GM21528 (cell line): ENCODE results near the gene USP43.

ENCODE experiments used
- ATAC-seq: cut with Tn5 transposase; IDR thresholded peaks from one replicate; pipeline ENCODE4 v1.9.1; 2021; ENCODE audit warnings: mild to moderate bottlenecking, moderate library complexity; ENCODE audit not compliant: unreplicated experiment, low FRiP score

USP43 gene

GRCh38 chr17:9702482-9702881 lies 57.2 kb downstream of the USP43 start:
- no peak for ATAC-seq

- no peak for ATAC-seq
These were observed 57.8 kb downstream of the USP43 start for GRCh38 chr17:9702914-9703780.

GRCh38 chr17:9703781-9704082 lies 58.4 kb downstream of the USP43 start:
- ATAC-seq = no peak

- ATAC-seq = no peak
These were observed 60.4 kb downstream of the USP43 start for GRCh38 chr17:9705745-9706144.

- no peak for ATAC-seq
These were observed 62.6 kb downstream of the USP43 start for GRCh38 chr17:9707948-9708347.

- no peak for ATAC-seq
These were observed 69.5 kb downstream of the USP43 start for GRCh38 chr17:9714801-9715200.

GRCh38 chr17:9715503-9716016 lies 70.2 kb downstream of the USP43 start:
- no peak for ATAC-seq

GRCh38 chr17:9725575-9725974 lies 80.3 kb downstream of the USP43 start:
- no peak for ATAC-seq

- no peak for ATAC-seq
These were observed 81.0 kb downstream of the USP43 start for GRCh38 chr17:9726291-9726690.

GRCh38 chr17:9728005-9728404 lies 82.7 kb downstream of the USP43 start:
- ATAC-seq = no peak

GRCh38 chr17:9728564-9728963 lies 83.2 kb downstream of the USP43 start:
- no peak for ATAC-seq

GRCh38 chr17:9729034-9729650 lies 83.8 kb downstream of the USP43 start:
- ATAC-seq = no peak

- no peak for ATAC-seq
These were observed 84.6 kb downstream of the USP43 start for GRCh38 chr17:9729735-9730420.

- no peak for ATAC-seq
These were observed 105.2 kb downstream of the USP43 start for GRCh38 chr17:9750524-9750923.

- no peak for ATAC-seq
These were observed 109.8 kb downstream of the USP43 start for GRCh38 chr17:9755083-9755482.

- no peak for ATAC-seq
These were observed 114.9 kb downstream of the USP43 start for GRCh38 chr17:9760266-9760665.

- ATAC-seq = no peak
These were observed 118.3 kb downstream of the USP43 start for GRCh38 chr17:9763643-9764042.

GRCh38 chr17:9765322-9765721 lies 120.0 kb downstream of the USP43 start:
- no peak for ATAC-seq

- ATAC-seq = no peak
These were observed 121.7 kb downstream of the USP43 start for GRCh38 chr17:9766970-9767369.

- no peak for ATAC-seq
These were observed 122.2 kb downstream of the USP43 start for GRCh38 chr17:9767432-9767991.

GRCh38 chr17:9768381-9768934 lies 123.1 kb downstream of the USP43 start:
- ATAC-seq = no peak
